Fibroblast of villous mesenchyme (primary cell): Measurements from ENCODE around the gene APOF. TPM values are rescaled to one million over a fixed set of nuclear protein-coding genes. Genes with fewer than 3 reads are reported as not detected.
A peak's percentile ranks its signal among the peaks of the same experiment; 100 is the strongest.
"Not testable (repeated sequence)": the region's sequence is repeated elsewhere in the genome, so short reads cannot be mapped to it uniquely, and the experiment has no call there.

Source experiments
- DNase-seq: peaks from one replicate; pipeline ENCODE4 v3.0.0-alpha.2; 2010; ENCODE audit warnings: low read depth
- H3K4me3 ChIP-seq: 2 replicates; pipeline ENCODE4 v1.5.1; 2011; ENCODE audit warnings: low read depth, mild to moderate bottlenecking, low read length
- CTCF ChIP-seq: IDR thresholded peaks from 2 replicates; pipeline ENCODE4 v1.5.1; 2012; ENCODE audit warnings: low read depth, mild to moderate bottlenecking, low read length; ENCODE audit not compliant: insufficient read depth
- total RNA-seq: library from RNA; depleted of rRNA; stranded (reverse); fragments of >200 nt; gene quantifications from 2 replicates; pipeline ENCODE4 v1.2.3, GENCODE V29; 2012

The APOF gene
- total RNA-seq, 1 donor, result not detected

GRCh38 chr12:56326126-56326525, 36.5 kb downstream of the APOF start:
- H3K4me3 ChIP-seq, result no peak overlapping the region
- TF ChIP-seq CTCF, result no peak
- DNase-seq, result no peak

- no peak overlapping the region for H3K4me3 ChIP-seq
- no peak for DNase-seq
- TF ChIP-seq CTCF, result no peak
Observed at GRCh38 chr12:56324206-56324605, 38.5 kb downstream of the APOF start.

GRCh38 chr12:56321610-56322009, 41.0 kb downstream of the APOF start:
- not testable (repeated sequence) for H3K4me3 ChIP-seq, DNase-seq

- TF ChIP-seq CTCF, result no peak
- no peak overlapping the region for H3K4me3 ChIP-seq
- no peak for DNase-seq
Observed at GRCh38 chr12:56321027-56321426, 41.6 kb downstream of the APOF start.

GRCh38 chr12:56317675-56318074, 45.0 kb downstream of the APOF start:
- no peak for DNase-seq
- TF ChIP-seq CTCF, result no peak

GRCh38 chr12:56315622-56316473, 46.8 kb downstream of the APOF start, which contains the start of gene CNPY2:
TSS of gene CNPY2 (minus strand) at chr12:56315988. CDS start at chr12:56315217, 771 bp downstream.
- no peak for TF ChIP-seq CTCF
- H3K4me3 ChIP-seq, result peak within 1 kb of the TSS; percentile 84
- peak; percentile 98 for DNase-seq

More at GRCh38 chr12:56317675-56318074, 45.0 kb downstream of the APOF start:
- no peak overlapping the region for H3K4me3 ChIP-seq

- no peak for DNase-seq
- TF ChIP-seq CTCF, result no peak
- H3K4me3 ChIP-seq, result peak overlapping the region; percentile 84
Observed at GRCh38 chr12:56315249-56315621, 47.4 kb downstream of the APOF start.
